HG02970 (cell line): ENCODE results near the gene MYOM3.

Experiments
- ATAC-seq: cut with Tn5 transposase; IDR thresholded peaks from one replicate; pipeline ENCODE4 v1.9.1; 2021; ENCODE audit warnings: mild to moderate bottlenecking, moderate library complexity, moderate number of reproducible peaks; ENCODE audit not compliant: unreplicated experiment, low FRiP score

MYOM3 gene

GRCh38 chr1:24098943-24099638, 12.8 kb downstream of the MYOM3 start:
- no peak for ATAC-seq

DNA sequence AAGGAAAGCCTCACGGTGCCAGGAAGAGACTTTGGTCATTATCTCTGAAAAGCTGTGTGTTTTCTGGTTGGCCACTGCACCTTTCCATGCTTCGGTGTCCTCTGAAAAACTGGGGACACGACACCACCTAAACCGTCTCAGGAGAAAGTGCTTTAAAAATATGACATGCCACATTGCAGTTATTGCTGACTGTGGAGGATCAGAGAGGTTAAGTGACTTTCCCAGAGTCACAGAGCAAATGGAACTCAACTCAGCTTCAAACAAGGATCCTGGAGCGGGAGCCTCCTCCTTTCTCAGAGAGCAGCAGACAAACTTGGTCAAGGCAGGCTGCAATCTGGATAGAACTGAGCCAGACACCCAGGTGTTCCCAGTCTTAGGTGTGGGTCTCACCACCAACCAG, 13.8 kb downstream of the MYOM3 start:
- no peak for ATAC-seq

GRCh38 chr1:24097663-24098062, 14.3 kb downstream of the MYOM3 start:
- no peak for ATAC-seq

- no peak for ATAC-seq
These were observed 15.2 kb downstream of the MYOM3 start for GRCh38 chr1:24096739-24097103.

- ATAC-seq, result no peak
These were observed 15.8 kb downstream of the MYOM3 start for GRCh38 chr1:24096009-24096738.

GRCh38 chr1:24095140-24095859, 16.6 kb downstream of the MYOM3 start:
- no peak for ATAC-seq

GRCh38 chr1:24094554-24094953, 17.4 kb downstream of the MYOM3 start:
- no peak for ATAC-seq

DNA sequence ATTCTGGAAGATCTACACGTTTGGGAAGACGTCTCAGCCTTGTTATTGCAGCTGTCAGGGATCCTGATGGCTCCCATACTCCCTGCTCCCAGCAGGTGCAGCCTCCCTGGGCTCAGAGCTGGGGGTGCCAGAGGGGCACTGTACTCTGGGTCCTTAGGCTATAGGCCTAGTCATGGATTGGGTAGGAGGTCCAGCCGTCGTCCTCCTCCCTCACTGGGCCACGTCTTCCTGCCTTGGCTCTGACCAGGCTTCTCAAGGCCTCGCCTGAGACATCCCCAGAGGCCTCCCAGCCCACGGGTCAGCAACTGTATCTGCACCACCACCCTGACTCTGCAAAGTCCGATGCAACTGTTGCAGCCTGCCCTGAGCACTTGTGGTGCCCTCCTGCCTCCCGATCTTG, 18.2 kb downstream of the MYOM3 start:
- no peak for ATAC-seq

- ATAC-seq, result no peak
These were observed 19.0 kb downstream of the MYOM3 start for GRCh38 chr1:24092979-24093378.

DNA sequence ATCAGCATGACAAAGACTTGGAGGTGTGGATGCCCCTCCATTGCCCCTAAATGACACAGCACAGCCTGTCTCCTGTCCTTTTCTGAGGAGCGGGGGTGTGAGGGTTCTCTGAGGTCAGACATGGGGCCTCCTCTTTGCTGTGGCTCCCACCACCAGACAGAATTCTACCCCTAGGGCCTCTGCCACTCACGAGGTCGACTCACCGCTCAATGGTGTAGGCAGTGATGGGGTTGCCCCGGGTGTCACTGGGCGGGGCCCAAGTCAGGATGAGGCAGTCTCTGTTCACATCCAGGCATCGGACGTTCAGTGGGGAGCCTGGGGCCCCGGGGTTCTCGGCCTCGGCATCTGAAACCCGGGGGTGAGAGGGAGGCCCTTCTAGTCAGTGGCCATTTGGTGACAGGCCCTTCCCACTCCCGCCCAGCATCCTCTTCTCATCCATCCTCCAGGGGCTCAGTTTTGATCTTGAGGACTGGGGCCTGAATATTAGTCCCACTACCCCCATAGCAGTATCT, 19.9 kb downstream of the MYOM3 start:
- ATAC-seq, result no peak

- no peak for ATAC-seq
These were observed 21.2 kb downstream of the MYOM3 start for GRCh38 chr1:24090736-24091135.

DNA sequence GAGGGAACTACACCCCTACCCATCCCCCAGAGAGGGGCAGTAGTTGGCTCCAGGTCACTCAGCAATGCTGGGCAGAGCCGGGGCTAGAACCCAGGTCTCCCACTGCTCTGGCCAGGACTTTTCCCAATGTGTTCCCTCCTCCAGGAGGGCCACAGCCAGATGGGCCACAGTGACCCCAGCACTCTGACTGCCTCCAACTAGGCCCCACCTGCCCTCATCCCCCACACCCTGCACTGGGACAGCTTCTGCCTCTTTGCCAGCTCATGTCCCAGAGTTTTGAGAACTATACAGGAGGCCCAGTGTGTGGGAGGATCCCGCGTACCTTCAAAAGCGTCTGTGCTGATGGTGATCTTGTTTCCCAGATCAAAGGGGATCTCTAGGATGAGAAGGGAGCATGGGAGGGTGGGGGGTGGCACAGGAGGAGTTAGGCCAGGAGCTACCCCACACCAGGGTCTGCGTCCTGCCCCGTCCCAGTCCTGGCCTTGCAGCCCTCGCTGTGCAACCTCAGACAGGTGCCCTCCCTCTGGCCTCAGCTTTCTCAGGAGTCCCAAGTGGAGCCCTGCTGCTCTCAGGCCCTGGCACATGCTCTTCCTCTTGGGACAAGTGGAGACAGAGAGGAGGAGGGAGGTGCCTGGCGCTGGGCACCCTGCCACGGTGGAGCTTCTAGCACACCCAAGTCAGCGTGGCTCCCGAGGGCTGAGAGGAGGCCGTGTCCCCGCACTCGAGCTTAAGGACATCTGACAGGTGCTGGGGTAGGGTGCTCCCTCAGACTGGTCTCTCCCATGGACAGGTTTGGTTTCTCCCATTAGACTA, 22.0 kb downstream of the MYOM3 start:
- no peak for ATAC-seq

DNA sequence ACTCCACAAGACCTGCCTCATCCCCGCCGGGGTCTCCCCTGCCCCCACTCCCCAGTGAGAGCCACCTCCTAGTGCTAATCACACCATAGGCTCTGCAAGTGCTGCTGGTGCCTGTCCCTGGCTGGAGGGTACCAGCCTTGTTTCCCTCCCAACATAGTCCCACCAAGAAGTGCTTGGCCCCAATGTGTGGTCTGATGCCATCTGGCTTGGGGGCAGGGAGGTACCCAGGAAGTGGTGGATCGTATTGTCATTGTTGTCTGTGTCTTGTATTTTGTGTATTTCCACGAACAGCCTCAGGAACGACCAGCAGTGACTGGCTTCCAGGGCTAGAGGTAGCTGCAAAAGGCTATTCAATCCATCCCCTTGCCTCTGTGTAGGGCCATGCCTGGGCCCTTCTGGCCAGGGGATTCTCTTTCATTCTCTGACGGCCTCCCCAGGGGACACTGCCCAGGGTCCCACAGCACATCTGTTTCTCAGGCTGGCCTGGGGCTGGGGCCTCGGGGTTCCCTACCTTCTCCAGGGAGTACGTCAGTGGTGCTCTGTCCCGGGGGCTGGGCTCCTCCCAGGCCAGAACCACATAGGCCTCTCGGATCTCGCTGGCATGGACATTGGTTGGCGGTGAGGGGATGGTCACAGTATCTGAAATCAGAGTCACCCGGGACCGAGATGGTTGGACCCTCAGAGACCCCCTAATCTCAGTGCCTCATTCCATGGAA, 22.8 kb downstream of the MYOM3 start:
- no peak for ATAC-seq

DNA sequence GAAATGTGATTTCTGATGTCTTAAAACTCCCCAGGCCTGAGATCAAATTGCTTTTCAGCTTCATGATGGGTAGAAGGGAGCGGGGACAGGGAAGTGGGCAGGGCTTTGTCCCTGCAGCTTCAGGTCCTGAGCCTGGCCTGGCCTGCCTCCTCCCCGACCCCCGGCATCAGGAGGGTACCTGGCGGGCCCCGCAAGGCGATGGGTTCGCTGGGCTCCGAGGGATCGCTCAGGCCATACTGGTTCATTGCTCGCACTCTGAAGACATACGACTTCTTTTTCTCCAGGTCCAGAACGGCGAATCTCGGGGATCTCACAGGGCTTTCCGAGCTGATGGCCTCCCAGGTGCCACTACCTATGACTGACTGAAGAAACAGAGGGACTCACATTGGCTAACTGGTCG, 25.5 kb downstream of the MYOM3 start:
- no peak for ATAC-seq

DNA sequence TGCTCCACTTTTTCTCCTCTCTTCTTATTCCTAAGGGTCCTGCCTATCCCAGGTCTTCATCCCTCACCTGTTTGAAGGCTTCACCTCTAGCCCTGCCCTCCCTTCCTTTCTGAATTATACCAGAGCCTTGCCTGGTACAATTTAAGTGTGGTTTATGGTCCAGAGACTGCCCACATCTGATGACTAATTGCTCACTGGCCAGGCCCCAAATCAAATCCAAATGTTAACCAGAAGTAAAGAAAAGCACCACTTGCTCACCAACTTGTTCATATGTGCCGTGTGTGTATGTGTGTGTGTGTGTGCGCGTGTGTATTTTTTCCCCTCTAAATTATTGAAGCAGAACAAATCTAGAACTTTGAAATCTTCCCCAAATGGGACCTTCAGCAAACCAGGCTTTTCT, 26.4 kb downstream of the MYOM3 start:
- ATAC-seq, result no peak

GRCh38 chr1:24085007-24085406, 26.9 kb downstream of the MYOM3 start:
- ATAC-seq, result no peak

- no peak for ATAC-seq
These were observed 27.9 kb downstream of the MYOM3 start for GRCh38 chr1:24084050-24084449.

DNA sequence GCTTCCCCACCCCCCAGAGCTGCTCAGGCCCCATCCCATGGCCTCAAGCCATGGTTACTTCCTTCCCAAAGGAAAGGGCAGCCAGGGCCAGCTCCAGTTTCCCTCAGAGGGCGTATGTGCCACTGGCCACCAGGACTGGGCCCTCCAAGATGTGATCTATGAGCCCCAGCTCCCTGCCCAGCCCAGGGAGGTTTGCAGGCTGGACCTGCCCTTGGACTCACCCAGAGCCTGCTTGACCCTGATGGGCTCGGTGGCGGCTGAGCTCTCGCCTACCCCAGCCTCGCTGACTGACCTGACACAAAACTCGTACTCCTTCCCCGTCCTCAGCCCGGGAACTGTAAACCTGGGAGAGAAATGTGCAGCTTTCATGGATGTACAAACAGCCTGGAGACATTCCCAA, 29.6 kb downstream of the MYOM3 start:
- ATAC-seq, result no peak

- ATAC-seq, result no peak
These were observed 30.7 kb downstream of the MYOM3 start for GRCh38 chr1:24081190-24081589.

GRCh38 chr1:24080131-24080530, 31.8 kb downstream of the MYOM3 start:
- ATAC-seq, result no peak
